ENCODE measurements around the gene ARHGAP26.

ARHGAP26 gene

GRCh38 chr5:143023411-143024096, 253.4 kb downstream of the ARHGAP26 start:
- Histone ChIP-seq H3K27ac (peak overlapping the region; percentile 14), H3K4me1 (ENCODE audit: control insufficient read depth in 1 of 2, insufficient read depth in 1 of 2, low read depth in 1 of 2, low read length in 1 of 2) (no peaks in the 10 kb centered on the region), H3K9me3 (no peaks in the 10 kb centered on the region), H3K4me3 (ENCODE audit: low read depth in 1 of 2, low read length in 1 of 2) (no peak overlapping the region), H3K27me3 (no peaks in the 10 kb centered on the region), H3K36me3 (peaks cover 31% of the 10 kb centered on the region)
- no peak for TF ChIP-seq CTCF (IDR thresholded peaks at IDR 0.05)

DNA sequence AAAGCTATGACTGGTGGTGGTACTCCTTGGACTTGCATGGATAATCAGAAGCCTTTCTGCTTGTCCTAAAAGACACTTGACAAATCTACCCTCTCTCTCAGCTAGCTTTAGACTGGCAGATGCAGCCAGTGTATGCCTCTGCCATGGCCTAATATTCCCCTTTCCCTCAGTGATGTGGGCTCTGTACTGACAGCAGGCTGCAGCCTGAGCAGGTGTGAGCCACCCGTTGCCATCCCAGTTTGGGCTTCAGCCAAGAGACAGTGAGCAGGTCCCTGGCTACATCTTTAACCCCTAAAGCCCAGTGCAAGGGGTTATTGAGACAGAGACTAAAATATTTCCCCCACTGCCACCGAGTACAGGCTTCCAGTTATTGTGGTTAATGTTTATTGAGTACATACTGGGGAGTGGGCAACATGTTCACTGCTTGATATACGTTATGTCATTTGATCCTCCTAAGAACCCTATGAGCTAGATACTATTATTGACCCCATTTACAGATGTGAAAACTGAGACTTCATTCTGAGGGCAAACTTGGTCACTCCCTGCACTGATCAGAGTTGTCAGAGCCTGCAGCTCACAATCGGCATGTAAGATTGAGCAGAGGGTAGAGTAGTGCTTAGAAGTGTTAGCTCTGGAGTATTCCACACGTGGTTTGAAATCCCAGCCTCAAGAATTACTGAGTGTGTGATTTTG, 254.2 kb downstream of the ARHGAP26 start:
- no peak for TF ChIP-seq CTCF (IDR thresholded peaks at IDR 0.05)
- Histone ChIP-seq H3K4me1 (ENCODE audit: control insufficient read depth in 1 of 2, insufficient read depth in 1 of 2, low read depth in 1 of 2, low read length in 1 of 2) (no peaks in the 10 kb centered on the region), H3K27ac (no peak overlapping the region), H3K27me3 (no peaks in the 10 kb centered on the region), H3K9me3 (no peaks in the 10 kb centered on the region), H3K4me3 (ENCODE audit: low read depth in 1 of 2, low read length in 1 of 2) (no peak overlapping the region), H3K36me3 (peaks cover 35% of the 10 kb centered on the region)

- Histone ChIP-seq H3K9me3 (no peaks in the 10 kb centered on the region), H3K36me3 (peaks cover 33% of the 10 kb centered on the region), H3K27ac (peak overlapping the region; percentile 58), H3K27me3 (no peaks in the 10 kb centered on the region), H3K4me3 (ENCODE audit: low read depth in 1 of 2, low read length in 1 of 2) (no peak overlapping the region), H3K4me1 (ENCODE audit: control insufficient read depth in 1 of 2, insufficient read depth in 1 of 2, low read depth in 1 of 2, low read length in 1 of 2) (peaks cover 5 to 7% of the 10 kb centered on the region in 2 experiments)
- TF ChIP-seq CTCF (IDR thresholded peaks at IDR 0.05) = no peak
Measured at GRCh38 chr5:143025376-143025775, 255.2 kb downstream of the ARHGAP26 start.

DNA sequence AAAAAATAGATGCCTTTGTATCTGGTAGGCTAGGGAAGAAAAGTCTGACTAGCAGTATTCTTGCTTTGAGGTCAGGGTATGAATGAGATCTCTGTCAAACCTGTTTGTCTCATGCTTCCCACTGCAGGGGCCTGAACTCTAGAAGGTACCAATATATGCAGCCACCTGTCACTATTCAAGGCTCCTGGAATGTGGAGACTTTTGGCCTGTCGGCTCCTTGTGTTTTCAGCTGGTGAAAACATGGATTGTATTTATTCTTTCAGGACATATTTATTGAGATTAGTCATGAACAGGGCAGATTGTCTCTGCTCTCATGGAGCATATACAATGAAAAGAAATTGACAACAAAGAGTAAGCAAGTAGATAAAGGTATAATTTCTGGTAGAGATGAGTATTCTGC, 255.8 kb downstream of the ARHGAP26 start:
- Histone ChIP-seq H3K27ac (peak overlapping the region; percentile 58), H3K36me3 (peaks cover 38% of the 10 kb centered on the region), H3K27me3 (no peaks in the 10 kb centered on the region), H3K4me3 (ENCODE audit: low read depth in 1 of 2, low read length in 1 of 2) (no peak overlapping the region), H3K4me1 (ENCODE audit: control insufficient read depth in 1 of 2, insufficient read depth in 1 of 2, low read depth in 1 of 2, low read length in 1 of 2) (peaks cover 5 to 7% of the 10 kb centered on the region in 2 experiments), H3K9me3 (no peaks in the 10 kb centered on the region)
- no peak for TF ChIP-seq CTCF (IDR thresholded peaks at IDR 0.05)

DNA sequence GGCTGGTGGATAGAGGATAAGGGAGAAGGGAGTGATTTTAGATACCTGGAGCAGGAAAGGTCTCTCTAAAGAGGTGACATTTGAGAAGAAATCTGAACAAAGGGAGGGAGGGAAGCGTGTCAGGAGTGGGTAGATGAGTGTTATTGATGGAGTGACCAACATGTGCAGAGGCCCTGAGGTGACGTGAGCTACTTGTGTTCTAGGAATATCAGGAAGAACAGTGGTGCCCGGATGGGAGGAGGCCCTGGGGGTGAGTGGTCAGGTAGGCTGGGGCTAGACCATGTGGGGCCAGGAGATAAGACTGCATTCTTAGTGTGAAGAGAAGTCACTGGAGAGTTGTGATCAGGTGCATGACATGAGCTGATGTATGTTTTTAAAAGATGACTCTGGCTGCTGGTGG, 256.2 kb downstream of the ARHGAP26 start:
- no peaks in the 10 kb centered on the region for H3K27me3 ChIP-seq
- H3K4me3 ChIP-seq (ENCODE audit: low read depth in 1 of 2, low read length in 1 of 2) = no peak overlapping the region
- H3K4me1 ChIP-seq (ENCODE audit: control insufficient read depth in 1 of 2, insufficient read depth in 1 of 2, low read depth in 1 of 2, low read length in 1 of 2) = peaks cover 5 to 7% of the 10 kb centered on the region in 2 experiments
- H3K27ac ChIP-seq = peak overlapping the region; percentile 58
- TF ChIP-seq CTCF (IDR thresholded peaks at IDR 0.05) = no peak
- H3K9me3 ChIP-seq = no peaks in the 10 kb centered on the region
- H3K36me3 ChIP-seq = peaks cover 40% of the 10 kb centered on the region

All from neutrophil (primary cell).